IMR-90 (cell line): Measurements from ENCODE around the gene UBASH3A.

Experiments
- BHLHE40 ChIP-seq: fragments of 150-350 bp; IDR thresholded peaks from 2 replicates; pipeline ENCODE4 v1.6.1; 2016; ENCODE audit warnings: mild to moderate bottlenecking, low read depth, low read length
- CEBPB ChIP-seq: IDR thresholded peaks from 2 replicates; pipeline ENCODE4 v1.6.1; 2012; ENCODE audit warnings: low read depth, low read length, improper control_type of control experiment
- CHD1 ChIP-seq: IDR thresholded peaks from 2 replicates; pipeline ENCODE4 v1.6.1; 2012; ENCODE audit warnings: low read depth, low read length, improper control_type of control experiment
- CTCF ChIP-seq: conservative IDR thresholded peaks from 2 replicates; pipeline ENCODE4 v1.5.1; 2012; ENCODE audit warnings: mild to moderate bottlenecking, low read depth, low read length, improper control_type of control experiment
- ELK1 ChIP-seq: fragments of 150-350 bp; IDR thresholded peaks from 2 replicates; pipeline ENCODE4 v1.6.1; 2016; ENCODE audit warnings: low read depth, mild to moderate bottlenecking, low read length, moderate library complexity, borderline replicate concordance
- FOS ChIP-seq: fragments of 150-350 bp; IDR thresholded peaks from 2 replicates; pipeline ENCODE4 v1.6.1; 2016; ENCODE audit warnings: low read depth, low read length
- MAFK ChIP-seq: IDR thresholded peaks from 2 replicates; pipeline ENCODE4 v1.6.1; 2012; ENCODE audit warnings: low read depth, low read length, improper control_type of control experiment
- MAZ ChIP-seq: IDR thresholded peaks from 2 replicates; pipeline ENCODE4 v1.6.1; 2012; ENCODE audit warnings: low read depth, mild to moderate bottlenecking, low read length, improper control_type of control experiment, moderate library complexity, borderline replicate concordance
- POLR2A ChIP-seq: IDR thresholded peaks from 2 replicates; pipeline ENCODE4 v1.6.1; 2012; ENCODE audit warnings: mild to moderate bottlenecking, low read depth, low read length
- RAD21 ChIP-seq: IDR thresholded peaks from 2 replicates; pipeline ENCODE4 v1.6.1; 2012; ENCODE audit warnings: low read length, improper control_type of control experiment
- RCOR1 ChIP-seq: IDR thresholded peaks from 2 replicates; pipeline ENCODE4 v1.6.1; 2012; ENCODE audit warnings: mild to moderate bottlenecking, low read length, improper control_type of control experiment; ENCODE audit not compliant: insufficient replicate concordance
- TF ChIP-seq, protein P1 (sequence below): fragments of 150-350 bp; IDR thresholded peaks from 2 replicates; pipeline ENCODE4 v1.6.1; 2017; ENCODE audit warnings: mild to moderate bottlenecking, antibody characterized with exemption, low read length, low read depth

- TF ChIP-seq POLR2A (no peak), CTCF (no peak), CEBPB (no peak), FOS (no peak), CHD1 (no peak), BHLHE40 (no peak), RCOR1 (no peak), MAZ (no peak), MAFK (no peak), RAD21 (no peak), ELK1 (no peak)
- TF ChIP-seq, protein P1, sequence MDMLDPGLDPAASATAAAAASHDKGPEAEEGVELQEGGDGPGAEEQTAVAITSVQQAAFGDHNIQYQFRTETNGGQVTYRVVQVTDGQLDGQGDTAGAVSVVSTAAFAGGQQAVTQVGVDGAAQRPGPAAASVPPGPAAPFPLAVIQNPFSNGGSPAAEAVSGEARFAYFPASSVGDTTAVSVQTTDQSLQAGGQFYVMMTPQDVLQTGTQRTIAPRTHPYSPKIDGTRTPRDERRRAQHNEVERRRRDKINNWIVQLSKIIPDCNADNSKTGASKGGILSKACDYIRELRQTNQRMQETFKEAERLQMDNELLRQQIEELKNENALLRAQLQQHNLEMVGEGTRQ = no peak
These were observed 42.8 kb downstream of the UBASH3A start for GRCh38 chr21:42446531-42446930.
